GM18858 (cell line): ENCODE data around the gene CYGB.

Source experiments
- ATAC-seq: cut with Tn5 transposase; IDR thresholded peaks from one replicate; pipeline ENCODE4 v1.9.1; 2021; ENCODE audit not compliant: unreplicated experiment

The CYGB gene

DNA sequence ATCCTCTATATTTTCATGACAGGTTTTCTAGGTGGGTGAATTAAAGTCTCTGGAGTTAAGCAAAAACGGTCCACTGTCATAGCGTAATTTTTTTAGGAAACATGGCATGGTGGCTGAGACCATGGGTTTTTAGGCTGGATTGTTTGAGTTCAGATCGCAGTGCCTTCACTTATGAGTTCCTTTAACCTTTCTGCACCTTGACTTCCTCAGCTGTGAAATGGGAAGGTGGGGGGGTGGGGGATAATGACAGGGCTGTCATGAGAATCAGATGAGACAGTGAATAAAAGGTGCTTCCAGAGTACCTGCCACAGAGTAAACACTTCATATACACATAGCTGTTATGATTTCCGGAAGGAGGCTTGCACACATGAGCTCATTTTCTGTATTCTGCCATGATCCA is 14.2 kb upstream of the CYGB start:
- no peak for ATAC-seq

- ATAC-seq, result no peak
These were observed 13.5 kb upstream of the CYGB start for GRCh38 chr17:76550712-76551615.

GRCh38 chr17:76549539-76549938 is 12.0 kb upstream of the CYGB start:
- no peak for ATAC-seq

DNA sequence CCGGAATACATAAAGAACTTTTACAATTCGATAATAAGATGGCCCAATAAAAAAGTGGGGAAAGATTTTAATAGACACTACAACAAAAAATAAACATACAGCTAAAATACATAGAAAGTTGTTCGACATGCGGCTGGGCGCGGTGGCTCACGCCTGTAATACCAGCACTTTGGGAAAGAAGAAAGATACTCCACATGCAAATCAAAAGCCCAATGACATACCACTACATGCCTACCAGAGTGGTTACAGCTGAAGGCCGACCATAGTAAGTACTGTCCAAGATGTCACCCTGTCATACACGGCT is 11.7 kb upstream of the CYGB start:
- ATAC-seq, result no peak

DNA sequence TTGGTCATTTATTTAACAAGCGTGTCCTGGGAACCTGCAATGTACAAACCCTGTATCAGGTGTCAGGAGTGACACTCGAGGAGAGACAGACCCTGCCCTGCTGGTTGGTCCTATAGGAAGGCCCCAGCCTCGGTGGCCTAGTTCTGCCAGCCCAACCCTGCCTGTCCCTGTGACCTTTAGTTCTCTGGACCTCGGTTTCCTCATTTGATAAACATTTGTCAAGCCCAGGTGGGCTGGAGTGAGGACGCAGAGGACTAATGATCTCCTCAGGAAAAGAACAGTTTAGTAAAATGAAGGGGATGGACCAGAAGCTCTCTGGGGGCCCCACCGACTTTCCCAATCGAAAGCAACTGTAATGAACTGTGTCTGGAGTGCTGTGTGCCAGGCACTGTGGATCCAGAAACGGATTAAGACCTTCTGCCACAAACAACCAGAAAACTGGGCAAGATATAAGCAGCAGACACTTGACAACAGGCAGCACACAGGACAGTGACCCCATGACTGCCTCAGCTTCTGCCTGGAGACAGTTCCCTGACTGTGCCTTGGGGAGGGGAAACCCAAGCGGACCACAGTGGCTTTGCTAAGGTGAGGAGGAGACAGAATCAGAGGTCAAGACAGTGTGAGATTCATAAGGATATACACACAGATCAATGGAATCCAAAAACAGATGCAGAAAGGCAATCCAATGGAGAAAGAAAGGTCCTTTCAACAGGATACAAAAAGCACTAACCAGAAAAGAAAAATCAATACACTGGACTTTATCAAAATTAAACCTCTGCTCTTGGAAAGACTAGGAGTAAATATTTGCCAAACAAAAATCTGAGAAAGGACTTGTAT is 11.1 kb upstream of the CYGB start:
- no peak for ATAC-seq

- ATAC-seq, result no peak
These were observed 10.2 kb upstream of the CYGB start for GRCh38 chr17:76547642-76548202.

- no peak for ATAC-seq
These were observed 9.7 kb upstream of the CYGB start for GRCh38 chr17:76547183-76547641.

GRCh38 chr17:76546556-76547182 is 9.2 kb upstream of the CYGB start:
- ATAC-seq, result no peak

DNA sequence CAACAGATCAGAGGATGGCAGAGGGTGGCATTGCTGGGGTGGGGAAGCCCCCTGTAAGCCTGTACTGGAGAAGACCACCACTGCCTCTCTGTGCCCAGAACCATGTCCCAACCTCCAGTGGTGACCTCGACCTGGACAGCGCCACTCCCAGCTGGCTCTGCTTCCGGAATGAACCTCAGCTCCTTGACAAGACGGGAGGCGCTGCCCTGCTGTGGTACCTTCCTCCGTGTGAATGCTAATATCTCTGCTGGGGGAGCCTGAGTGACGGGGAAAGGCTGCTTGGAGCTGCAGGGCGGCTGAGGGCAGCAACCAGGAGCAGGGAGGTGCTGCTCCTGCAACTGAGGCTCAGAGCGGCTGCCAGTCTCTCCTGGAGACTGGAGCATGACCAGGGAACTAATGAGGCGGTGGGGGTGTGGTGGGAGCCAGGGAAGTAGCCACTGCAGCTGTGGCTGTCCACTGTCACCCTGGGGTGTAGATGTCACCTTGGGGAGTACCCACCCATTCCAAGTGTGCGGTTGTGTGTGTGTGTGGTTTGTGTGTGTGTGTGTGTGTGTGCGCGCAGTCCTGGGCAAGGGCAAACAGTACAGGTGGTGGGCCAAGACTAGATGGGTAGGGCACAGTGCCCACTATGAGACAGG is 8.5 kb upstream of the CYGB start:
- no peak for ATAC-seq

GRCh38 chr17:76544546-76545365 is 7.2 kb upstream of the CYGB start:
- no peak for ATAC-seq

DNA sequence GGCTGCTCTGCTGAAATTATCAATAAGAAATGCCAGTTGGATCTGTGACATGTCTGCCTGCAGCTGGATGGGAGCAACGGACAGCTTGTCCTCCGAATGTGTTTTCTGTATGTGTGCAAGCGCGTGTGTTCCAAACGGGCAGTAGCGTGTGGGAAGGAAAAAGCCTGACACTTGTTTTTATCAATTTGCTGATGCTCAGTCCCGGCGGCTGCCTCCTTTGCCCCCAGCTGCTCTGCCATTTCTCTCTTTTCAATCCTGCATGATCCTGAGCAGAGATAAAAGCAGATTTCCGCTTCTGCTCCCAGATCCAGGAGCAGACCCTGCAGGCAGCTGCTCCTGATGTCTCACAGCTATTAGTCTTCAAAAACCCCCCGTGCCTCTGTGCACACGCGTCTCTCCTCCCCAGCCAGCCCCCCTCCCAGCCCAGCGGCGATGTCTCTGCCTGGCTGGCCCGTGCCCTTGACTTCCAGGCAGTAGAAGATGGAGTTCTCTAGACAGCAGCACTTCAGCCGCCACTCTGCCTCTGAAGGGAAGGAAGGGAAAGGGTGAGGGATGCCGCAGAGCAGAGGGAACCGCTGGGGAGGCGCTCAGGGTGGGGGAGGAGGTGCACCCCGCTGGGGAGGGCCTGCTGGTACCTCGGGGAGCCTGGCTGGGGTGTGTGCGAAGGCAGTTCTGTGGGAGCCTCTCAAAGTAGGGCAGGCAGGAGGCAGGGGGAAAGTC is 6.5 kb upstream of the CYGB start:
- no peak for ATAC-seq

DNA sequence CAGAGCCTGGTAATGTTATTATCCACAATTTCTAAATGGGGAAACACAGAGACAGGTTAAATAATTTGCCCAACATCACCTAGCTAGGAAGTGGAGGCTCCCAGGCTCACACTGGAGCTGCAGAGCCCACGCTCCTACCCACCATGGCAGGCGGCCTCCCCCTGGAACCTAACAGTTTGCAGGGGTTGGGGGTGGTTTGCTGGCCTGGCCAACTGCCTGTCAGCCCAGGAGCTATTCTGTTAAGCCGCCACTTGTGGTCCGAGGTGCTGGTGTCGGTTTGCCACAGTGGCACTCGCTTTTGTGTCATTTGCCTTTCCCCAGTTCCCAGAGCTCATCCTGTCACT is 5.9 kb upstream of the CYGB start:
- no peak for ATAC-seq

- ATAC-seq, result no peak
These were observed 5.5 kb upstream of the CYGB start for GRCh38 chr17:76542984-76543383.

GRCh38 chr17:76542566-76542971 is 5.1 kb upstream of the CYGB start:
- ATAC-seq, result no peak

GRCh38 chr17:76541739-76542454 is 4.4 kb upstream of the CYGB start:
- no peak for ATAC-seq

DNA sequence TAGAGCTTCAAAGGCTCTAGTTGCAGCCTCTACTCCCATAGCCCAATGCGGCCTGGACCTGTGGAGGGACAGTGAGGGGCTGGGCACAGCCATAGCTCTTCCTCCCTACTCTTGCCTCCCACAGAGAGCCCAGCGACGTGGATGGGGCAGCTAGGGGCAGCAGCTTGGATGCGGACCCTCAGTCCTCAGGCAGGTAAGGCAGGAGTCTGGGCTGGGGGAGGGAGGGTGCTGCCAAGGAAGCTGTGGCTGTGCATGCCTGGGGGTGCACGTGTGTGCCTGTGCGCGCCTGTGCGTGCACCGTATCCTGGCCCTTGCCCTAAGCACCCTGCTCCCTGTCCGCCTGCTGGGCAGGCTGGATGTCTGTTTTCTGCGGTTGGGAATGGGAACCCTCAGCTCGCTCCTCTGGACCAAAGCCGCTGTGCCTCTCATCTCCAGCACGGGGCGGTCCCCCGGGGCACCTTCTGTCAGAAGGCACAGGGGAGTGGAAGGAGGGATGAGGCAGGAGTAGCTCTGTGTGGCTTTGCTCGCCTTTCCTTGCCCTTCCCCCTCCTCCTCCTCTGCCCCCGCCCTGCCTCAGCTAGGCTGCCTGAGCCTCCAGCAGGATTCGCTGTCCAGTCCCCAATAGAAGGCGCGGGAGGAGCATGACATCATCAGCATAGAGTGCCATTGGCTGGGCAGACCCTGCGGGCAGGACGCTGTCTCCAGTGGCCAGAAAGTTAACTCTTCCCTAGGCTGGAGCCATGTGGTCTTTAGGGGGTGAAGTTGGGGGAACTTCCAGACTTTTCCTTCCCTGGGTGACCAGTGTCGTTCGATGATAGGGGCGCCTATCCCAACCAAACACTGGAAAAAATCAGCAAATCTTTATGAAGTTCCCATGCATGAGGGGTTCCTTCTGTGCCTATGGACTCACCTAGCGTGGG is 3.1 kb upstream of the CYGB start:
- no peak for ATAC-seq

- no peak for ATAC-seq
These were observed 2.2 kb upstream of the CYGB start, which contains the start of gene PRCD for GRCh38 chr17:76539631-76540271. Gene PRCD (plus strand): TSS chr17:76540044. CDS start chr17:76540142, 98 bp downstream.
